ENCODE results near the gene SLC66A1.
A peak's percentile ranks its signal among the peaks of the same experiment; 100 is the strongest.

SLC66A1 gene

DNA sequence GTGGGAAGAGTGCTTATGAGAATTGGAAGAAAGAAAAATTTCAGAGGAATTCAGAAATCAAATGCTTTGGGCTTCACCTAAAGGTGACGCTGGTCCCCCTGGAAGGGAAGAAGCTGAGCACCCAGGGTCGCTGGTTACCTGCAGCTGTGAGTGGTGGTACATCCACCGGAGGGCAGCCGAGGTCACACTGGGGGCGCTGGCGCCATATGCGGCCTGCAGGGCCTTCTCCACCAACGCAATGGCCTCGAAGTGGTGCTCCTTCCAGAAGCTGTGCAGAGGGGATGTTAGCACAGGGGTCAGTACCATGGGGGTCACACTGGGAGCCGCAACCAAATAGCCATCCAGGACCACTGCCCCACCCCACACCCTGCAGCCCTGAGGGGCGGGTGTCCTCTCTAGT is 6.2 kb upstream of the SLC66A1 start:
- DNase-seq (ENCODE audit: low read depth) = no peak

GRCh38 chr1:19306941-19307340 is 5.2 kb upstream of the SLC66A1 start:
- no peak for DNase-seq (ENCODE audit: low read depth)

GRCh38 chr1:19307794-19308508 is 4.2 kb upstream of the SLC66A1 start:
- DNase-seq (ENCODE audit: low read depth) = no peak

- no peak for DNase-seq (ENCODE audit: low read depth)
These were observed 3.6 kb upstream of the SLC66A1 start for GRCh38 chr1:19308509-19308907.

DNA sequence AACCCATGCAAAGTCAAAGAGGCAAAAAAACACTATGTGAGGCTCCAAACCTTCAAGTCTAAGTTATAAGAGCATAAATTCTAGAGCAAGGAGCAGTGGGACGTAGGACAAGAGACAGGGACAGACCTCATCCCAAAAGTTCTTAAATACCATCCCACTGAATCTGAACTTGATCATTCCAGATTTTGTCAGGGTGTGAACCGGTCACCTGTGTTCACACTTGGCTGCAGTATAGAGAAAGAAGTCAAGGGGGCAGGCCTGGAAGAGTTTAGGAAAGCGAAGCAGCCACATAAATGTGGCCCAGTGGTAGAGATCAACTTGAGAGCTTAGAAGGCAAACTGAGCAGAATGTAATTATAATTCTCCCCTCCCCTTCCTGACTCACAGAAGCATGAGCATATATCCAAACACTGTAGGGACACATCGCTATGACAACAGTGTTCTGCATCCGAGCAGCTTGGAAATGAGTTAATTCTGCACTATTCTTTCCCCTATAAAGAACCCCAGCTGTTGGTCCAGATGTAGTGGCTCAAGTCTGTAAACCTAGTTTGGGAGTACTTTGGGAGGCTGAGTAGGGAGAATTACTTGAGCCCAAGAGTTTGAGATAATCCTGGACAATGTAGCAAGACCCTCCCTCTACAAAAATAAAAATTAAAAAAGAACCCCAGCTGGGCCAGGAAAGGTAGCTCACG is 2.9 kb upstream of the SLC66A1 start:
- peak; percentile 83 for DNase-seq (ENCODE audit: low read depth)

GRCh38 chr1:19310061-19310460 is 2.1 kb upstream of the SLC66A1 start:
- no peak for DNase-seq (ENCODE audit: low read depth)

DNA sequence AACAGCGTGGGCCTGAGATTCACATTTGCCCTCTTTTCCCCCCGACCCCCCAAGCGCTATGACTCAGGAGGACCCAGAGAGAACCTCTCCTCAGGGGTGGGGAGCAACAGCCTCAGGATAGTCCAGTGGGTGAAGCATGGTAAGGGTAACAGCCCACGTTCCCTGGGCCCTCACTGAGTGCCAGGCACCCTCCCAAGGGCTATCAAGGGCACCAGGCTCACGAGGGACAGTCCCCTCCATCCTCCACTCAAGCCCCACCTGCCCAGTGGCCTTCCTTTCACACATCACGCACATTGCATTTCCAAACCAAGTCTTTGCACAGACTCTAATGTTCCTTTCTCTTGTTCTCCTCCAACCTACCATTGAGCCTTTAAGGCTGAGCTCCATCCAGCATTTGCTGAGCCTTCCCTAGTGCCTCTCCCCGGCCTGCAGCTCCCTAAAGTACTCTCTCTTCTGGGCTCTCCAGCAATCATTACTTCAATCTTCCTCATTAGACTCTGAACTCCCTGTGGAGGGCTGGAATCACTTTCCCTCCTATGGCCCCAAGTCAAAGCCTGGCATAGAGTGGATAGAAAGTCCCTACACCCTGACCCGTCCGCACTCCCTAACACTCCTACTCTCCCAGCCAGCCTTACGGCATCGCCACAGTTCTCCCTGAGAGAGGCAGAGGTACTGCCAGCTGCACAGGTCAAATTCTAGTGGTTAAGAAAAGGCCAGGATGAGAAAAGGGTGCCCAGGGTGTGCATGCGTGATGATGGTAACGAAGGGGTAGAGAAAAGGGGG is 1.2 kb upstream of the SLC66A1 start:
- DNase-seq (ENCODE audit: low read depth) = no peak

DNA sequence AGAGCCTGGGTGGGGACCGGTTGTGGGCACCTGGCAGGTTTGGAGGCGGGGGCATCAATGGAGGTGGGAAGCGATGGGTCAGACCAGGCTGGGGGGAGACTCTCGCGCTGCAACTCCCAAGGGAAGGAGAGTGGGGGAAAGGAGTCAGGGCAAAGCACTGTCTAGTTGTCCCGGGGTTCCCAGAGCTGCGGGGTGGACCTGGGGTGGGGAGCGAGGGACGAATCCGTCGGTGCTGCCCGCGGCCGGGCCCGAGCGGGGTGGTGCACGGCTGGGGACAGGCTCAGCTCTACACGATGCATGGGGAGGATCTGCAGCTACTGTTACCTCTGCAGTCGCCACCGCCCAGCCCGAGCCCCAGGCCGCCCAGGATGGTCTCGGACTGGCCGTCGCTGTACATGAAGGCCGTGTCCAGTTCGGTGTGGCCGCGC is 609 bp upstream of the SLC66A1 start:
- DNase-seq (ENCODE audit: low read depth) = no peak

DNA sequence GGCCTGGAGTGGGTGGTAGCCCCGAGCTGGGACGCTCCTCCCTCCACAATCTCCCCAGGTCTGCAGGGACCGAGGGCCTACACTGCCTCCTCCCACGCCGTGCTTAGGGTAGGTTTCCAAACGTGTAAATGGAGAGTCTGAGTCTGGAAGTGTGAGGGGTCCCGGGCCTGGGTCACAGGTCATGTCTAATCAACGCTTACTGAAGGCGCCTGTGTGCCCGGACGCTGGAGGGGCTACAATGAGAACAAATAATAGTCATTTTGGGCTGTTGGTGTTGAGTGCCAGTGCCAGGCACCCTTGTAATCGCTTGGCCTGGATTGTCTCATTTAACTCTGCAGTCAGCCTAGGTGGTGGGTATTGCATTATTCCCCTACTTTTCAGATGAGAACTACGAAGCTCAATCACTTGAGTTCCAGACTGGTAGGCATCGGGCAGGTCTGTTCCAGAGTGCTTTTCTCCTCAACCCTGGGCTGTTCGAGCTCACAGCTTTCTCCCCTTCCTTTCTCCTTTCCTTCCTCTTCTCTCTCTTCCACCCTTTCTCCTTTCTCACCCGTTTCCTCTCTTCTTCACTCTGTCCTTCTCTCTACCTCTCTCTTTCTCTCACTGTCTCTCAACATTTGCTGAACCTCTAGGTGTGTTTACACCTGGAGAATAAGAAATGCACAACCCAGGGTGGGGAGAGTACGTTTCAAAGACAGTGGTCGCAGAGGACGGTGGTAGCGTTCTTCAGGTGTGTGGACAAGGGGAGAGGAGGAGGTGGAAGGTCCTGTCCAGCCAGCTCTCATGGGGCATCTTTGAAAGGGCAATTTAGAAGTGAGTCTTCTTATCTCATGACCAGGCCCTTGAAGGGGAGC is 883 bp downstream of the SLC66A1 start:
- no peak for DNase-seq (ENCODE audit: low read depth)

- DNase-seq (ENCODE audit: low read depth) = no peak
These were observed 1.5 kb downstream of the SLC66A1 start for GRCh38 chr1:19313636-19313959.

DNA sequence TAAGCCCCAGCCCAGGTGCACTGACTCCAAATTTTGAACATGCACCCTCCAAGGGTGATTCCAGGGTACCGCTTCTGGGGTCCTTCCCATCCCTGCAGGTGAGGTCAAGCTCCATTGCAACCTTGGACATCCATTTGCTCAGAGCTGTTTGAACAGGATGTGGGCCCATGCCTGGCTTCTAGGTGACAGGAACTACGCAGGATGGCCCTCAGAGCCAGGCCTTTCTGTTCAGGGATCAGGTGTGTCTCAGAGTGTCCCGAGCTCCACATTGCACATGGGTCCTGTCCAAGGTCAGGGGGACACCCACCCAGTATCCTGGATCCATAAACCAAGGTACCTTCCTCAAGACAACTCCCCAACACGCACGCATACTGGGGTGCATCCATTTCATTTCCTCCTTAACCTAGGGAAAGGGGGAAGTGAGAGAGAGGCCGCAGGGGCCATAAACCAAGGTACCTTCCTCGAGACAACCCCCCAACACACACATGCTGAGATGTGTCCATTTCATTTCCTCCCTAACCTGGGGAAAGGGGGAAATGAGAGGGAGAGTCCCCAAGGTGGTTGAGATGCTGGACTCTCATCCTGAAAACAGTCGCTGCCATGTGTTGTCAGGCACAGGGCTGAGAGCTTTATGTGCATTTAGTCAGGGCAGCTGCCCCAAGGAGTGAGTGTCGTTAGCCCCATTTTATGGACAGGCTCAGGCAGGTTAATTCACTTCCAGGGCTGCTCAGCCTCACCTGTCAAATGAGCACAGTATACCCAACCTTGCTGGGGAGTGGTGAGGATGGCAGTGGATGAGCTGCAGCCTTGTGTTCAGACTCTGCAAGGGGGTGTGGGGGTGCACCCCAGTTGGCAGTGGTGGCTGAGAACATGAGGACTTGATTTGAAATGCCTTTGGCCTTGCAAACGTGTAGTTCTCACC is 2.1 kb downstream of the SLC66A1 start:
- DNase-seq (ENCODE audit: low read depth) = no peak

DNA sequence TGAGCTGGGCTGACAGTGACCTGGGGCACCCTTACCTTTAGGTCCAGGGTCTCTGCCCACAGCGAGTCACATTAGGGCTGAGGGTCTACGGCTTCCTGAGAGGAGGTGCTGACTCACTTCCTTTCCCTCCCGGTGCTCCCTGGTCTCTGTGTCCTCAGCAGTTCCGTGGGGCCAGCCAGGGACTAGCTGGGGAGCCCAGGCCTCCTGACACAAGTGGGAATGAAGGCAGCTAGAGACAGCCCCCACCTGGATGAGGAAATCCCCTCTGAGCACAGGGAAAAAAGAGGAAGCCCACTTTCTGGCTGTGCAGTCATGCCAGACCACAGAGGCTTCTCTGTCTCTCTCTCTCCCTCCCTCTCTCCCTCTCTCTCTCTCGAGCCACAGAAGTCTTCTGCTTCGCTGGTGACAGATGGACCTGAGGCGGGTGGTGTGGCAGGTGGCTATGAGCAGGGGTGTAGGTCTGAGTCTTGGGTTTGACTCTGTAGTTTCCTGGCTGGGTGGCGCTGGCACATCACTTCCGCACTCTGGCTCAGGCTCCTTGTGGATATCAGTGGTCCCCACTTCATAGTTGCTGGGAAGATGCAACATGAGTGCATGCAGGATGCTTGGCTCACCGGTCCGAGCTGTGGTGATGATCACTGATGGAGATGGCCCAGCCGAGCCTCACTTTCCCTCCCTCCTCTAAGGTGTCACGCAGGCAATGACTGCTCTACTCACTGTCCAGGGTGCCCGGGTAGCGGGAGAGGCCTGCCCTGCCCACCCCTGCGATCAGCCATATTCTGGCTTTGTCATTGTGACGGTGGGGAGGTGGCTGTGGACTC is 3.5 kb downstream of the SLC66A1 start:
- DNase-seq (ENCODE audit: low read depth) = peak; percentile 70

- DNase-seq (ENCODE audit: low read depth) = no peak
These were observed 5.2 kb downstream of the SLC66A1 start for GRCh38 chr1:19317126-19317910.

GRCh38 chr1:19319196-19319595 is 7.1 kb downstream of the SLC66A1 start:
- DNase-seq (ENCODE audit: low read depth) = no peak

GRCh38 chr1:19321071-19321470 is 8.9 kb downstream of the SLC66A1 start:
- DNase-seq (ENCODE audit: low read depth) = no peak

DNA sequence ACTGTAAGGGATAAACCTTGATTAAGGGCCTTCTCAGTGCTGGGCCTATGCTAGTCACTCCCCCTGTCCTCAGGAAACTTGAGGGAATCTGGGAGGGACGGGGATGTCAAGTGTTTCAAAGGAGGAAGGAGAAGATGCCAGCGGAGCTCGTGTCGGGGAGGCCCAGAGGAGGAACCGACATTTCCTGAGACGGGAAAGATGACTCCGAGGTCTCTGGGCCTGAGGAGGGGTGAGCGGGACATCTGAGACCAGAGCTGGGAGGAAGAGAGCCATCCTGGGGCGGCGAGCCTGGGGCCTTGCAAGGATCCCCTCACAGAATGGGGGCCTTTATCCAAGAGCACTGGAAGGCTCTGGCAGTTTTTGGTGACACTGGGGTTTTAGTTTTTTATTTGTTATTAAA is 10.4 kb downstream of the SLC66A1 start:
- DNase-seq (ENCODE audit: low read depth) = no peak

DNA sequence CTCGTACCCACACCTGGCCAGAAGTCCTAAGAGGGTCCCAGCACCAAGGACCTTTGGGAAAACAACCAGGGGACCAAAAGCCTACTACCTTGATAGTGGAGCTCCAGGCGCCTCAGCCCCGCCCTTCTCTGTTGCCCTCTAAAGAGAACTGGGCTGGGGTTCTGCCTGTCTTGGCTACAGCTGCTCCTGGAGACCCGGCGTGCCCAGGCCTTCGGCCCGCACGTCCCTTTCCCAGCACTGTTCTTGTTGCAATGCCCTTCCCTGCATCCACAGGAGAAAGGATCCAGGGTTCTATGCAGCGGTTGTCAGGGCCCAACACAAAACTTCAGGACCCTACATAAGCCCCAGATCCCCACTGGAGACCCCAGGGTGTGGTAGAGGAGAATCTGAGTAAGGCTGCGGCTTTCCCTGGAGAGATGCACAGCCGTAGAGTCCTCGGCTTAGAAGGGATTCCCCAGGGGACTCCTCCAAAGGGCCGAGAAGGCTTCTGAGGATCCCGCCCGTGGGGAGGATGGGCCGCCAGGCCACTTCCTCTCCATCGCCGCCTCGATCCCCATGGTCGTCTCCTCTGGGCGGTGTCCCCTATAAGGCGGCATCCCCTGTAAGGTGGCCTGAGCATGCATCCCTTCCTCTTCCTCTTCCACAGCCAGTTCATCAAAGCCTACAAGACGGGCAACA is 12.0 kb downstream of the SLC66A1 start:
- DNase-seq (ENCODE audit: low read depth) = no peak

- no peak for DNase-seq (ENCODE audit: low read depth)
These were observed 12.5 kb downstream of the SLC66A1 start for GRCh38 chr1:19324665-19324990.

DNA sequence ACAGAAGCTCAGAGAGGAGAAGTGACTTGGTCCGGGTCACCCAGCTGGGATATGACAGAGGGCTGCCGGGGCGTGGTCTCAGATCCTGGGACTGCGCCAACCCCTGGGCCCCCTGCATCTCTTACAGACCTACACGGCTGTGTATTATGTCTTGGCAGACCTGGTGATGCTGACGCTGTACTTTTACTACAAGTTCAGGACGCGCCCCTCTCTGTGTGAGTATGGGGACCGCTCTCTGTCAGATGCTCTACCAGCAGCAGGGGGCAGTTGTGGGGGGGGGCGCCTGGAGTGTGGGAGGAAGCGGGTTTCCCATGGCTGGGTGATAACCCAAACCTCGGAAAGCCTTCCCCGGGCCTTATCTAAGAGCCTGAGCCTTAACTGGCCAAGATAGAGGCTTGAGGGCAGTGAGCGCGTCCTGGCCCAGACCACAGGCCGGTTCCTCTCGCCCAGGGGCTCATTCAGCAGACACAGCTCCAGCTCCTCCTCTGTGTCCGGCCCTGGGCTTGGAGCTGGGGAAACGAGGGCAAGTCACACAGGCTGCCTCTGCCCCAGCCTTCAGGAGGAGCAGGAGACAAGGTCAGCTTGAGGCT is 13.3 kb downstream of the SLC66A1 start:
- no peak for DNase-seq (ENCODE audit: low read depth)
